GM06990 (cell line): ENCODE measurements around the gene CCDC82.

ENCODE experiments used
- DNase-seq: peaks from one replicate; pipeline ENCODE4 v3.0.0-alpha.2; 2011; ENCODE audit not compliant: insufficient read length; ENCODE audit errors: extremely low read depth
- H3K27me3 ChIP-seq: replicated peaks from 2 replicates; pipeline ENCODE4 v1.6.0; 2011; ENCODE audit warnings: low read length; ENCODE audit not compliant: control insufficient read depth, insufficient read depth
- H3K36me3 ChIP-seq: 2 replicates; pipeline ENCODE4 v1.5.1; 2011; ENCODE audit warnings: low read length; ENCODE audit not compliant: control insufficient read depth, insufficient read depth
- H3K4me3 ChIP-seq: replicated peaks from 2 replicates; pipeline ENCODE4 v1.5.1; 2011; ENCODE audit warnings: low read depth, mild to moderate bottlenecking, control low read depth, low read length
- TF ChIP-seq, protein P1 (sequence below): IDR thresholded peaks from 2 replicates; pipeline ENCODE4 v1.5.1; 2011; ENCODE audit warnings: low read length, control low read depth, mild to moderate bottlenecking, inconsistent platforms; ENCODE audit not compliant: insufficient read depth, poor library complexity, severe bottlenecking

CCDC82 gene

DNA sequence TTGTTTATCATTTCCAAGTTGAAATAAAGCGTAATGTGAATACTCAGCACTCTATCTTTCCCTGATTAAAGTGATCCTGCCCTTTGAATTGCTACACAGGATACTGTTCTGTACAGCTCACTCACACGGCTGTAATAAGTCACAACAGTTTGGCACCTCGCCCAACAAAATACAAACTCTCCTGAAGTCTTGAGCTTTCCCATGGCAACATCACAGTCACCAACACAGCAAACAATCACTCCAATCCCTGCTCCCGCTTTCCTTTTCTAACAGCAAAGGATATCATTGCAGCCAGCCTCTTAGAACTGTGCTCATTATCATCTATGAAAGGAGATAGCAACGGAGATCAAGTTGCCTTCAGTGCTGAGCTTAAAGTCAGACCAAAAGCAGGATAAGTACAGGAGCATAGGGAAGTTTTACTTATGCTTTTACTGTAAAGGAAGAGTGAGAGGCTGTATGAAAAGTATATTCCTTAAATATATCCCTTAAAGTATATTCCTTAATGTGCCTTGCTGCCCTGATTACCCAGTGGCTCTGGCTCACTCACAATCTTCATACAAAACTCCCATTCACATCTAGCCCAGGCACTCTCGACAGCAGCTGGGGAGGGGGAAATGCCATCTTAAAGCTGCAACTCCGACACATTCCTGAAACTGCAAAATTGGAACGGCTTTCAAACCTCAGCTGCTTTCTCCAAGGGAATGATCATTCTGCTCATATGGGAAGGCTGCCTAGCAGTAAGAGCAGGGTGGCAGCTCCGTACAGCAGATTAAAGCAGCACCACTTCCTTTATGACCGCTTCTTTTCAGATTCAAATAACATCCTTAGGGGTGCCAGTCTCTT lies 82.6 kb downstream of the CCDC82 start:
- DNase-seq: no peak
- TF ChIP-seq, protein P1, sequence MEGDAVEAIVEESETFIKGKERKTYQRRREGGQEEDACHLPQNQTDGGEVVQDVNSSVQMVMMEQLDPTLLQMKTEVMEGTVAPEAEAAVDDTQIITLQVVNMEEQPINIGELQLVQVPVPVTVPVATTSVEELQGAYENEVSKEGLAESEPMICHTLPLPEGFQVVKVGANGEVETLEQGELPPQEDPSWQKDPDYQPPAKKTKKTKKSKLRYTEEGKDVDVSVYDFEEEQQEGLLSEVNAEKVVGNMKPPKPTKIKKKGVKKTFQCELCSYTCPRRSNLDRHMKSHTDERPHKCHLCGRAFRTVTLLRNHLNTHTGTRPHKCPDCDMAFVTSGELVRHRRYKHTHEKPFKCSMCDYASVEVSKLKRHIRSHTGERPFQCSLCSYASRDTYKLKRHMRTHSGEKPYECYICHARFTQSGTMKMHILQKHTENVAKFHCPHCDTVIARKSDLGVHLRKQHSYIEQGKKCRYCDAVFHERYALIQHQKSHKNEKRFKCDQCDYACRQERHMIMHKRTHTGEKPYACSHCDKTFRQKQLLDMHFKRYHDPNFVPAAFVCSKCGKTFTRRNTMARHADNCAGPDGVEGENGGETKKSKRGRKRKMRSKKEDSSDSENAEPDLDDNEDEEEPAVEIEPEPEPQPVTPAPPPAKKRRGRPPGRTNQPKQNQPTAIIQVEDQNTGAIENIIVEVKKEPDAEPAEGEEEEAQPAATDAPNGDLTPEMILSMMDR: no peak

DNA sequence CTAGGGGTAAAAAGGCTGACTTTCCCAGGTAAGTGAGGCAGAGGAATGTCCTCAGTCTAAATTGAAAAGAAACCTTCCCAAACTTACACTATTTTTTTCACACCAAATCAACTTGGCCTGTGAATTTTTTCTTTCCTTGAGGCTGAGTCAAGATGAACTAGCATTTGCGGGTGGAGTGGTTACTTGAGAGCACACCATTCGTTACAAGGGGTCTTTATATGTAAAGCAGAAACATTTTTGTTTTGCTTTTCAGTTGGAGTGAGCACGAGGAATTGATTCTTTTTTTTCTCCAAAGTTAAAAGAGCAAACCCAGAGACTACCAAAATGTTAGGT lies 83.1 kb downstream of the CCDC82 start:
- TF ChIP-seq, protein P1: no peak
- H3K4me3 ChIP-seq: no peak overlapping the region
- H3K36me3 ChIP-seq: no peaks in the 10 kb centered on the region
- H3K27me3 ChIP-seq: no peaks in the 10 kb centered on the region
- no peak for DNase-seq

More for the DNA sequence above, 82.6 kb downstream of the CCDC82 start:
- Histone ChIP-seq H3K27me3 (no peaks in the 10 kb centered on the region), H3K4me3 (no peak overlapping the region), H3K36me3 (no peaks in the 10 kb centered on the region)

DNA sequence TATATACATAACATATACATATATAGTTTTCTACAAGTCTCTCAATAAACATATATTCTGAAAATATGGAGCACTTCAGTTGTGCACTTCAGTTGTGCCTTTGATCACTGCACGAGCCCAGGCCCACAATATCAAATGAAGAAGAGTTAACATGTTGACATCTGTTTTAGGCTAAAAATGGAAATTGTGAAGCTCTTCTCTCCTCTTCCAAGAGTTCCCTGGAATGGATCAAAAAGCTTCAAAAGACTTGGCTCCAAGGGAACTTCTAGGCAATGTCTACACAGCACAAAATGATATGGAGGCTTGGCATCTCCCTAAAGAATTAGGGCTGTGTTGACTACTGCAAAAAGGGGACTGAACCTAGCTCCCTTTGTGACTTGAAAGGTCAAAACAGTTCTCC lies 83.6 kb downstream of the CCDC82 start:
- TF ChIP-seq, protein P1: no peak
- DNase-seq: no peak
- Histone ChIP-seq H3K27me3 (no peaks in the 10 kb centered on the region), H3K36me3 (no peaks in the 10 kb centered on the region), H3K4me3 (no peak overlapping the region)

DNA sequence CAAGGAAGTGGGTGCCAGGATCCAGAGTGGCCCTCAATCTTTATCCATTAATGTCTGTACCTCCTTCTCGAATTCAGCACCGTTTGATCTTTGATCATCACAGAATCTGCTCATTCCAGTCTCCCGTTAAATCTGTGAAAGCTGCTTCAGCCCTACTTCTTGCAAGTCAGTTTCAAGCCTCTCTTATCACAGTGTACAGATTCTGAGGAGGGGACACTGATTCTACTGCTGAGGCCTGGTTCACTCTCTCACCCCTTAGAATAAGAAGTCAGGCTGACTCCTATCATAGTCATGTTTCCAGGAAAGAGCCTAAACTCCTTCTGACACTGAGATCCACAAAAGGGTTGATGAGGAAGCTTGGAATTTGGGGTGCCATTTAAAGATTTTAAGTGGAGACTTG lies 85.7 kb downstream of the CCDC82 start:
- DNase-seq: no peak
- TF ChIP-seq, protein P1: no peak
- no peaks in the 10 kb centered on the region for H3K27me3 ChIP-seq
- H3K36me3 ChIP-seq: no peaks in the 10 kb centered on the region
- H3K4me3 ChIP-seq: no peak overlapping the region

DNA sequence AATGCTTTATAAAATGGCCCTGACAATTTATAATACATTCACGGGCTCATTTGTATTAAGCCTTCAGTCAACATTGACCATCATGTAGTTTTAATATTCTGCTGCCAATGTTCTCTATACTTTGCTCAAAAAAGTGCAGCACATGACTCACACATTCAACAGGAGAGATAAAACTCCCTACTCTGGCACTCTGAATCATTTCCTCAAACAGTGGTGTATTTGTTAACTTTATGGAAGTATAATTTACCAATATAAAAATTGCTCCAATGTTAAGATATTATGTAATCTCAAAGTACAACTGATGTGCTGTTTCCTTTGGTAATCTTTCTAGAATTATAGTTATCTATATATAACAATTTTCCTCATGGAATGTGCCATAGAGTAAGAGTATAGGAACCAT lies 86.6 kb downstream of the CCDC82 start:
- Histone ChIP-seq H3K27me3 (no peaks in the 10 kb centered on the region), H3K36me3 (no peaks in the 10 kb centered on the region), H3K4me3 (no peak overlapping the region)
- DNase-seq: no peak
- TF ChIP-seq, protein P1: no peak
